GOT3 (cell line): ENCODE measurements around the gene CC2D2A.
A peak's percentile ranks its signal among the peaks of the same experiment; 100 is the strongest.

Source experiments
- DNase-seq: peaks from one replicate; lab custom pipeline; 2025; ENCODE audit warnings: mixed read lengths; lab: John Stamatoyannopoulos, UW

The CC2D2A gene

GRCh38 chr4:15469402-15470127, at the start of gene CC2D2A:
CC2D2A (plus strand) TSS chr4:15469882; CDS start chr4:15475933, 6,051 bp downstream.
- DNase-seq: peak; percentile 2

DNA sequence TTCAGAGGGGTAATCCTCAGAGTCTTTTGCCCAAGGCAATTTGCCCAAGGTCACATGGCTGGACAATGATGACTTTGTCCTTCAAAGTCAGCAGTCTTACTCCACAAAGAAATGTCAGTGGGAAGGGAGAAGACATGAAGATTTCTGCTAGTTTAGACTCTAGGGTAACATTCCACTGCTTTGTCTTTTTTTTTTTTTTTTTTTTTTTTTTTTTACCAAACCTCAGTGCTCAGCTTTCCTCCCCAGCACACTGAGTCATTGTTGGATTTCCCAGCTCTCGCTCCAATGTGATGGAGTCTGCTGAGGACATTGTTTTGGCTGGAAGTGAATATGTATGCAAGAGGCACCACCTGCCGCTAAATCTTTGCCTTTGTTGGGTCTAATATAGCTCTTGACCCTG, 49.0 kb upstream of the CC2D2A start:
- no peak for DNase-seq

DNA sequence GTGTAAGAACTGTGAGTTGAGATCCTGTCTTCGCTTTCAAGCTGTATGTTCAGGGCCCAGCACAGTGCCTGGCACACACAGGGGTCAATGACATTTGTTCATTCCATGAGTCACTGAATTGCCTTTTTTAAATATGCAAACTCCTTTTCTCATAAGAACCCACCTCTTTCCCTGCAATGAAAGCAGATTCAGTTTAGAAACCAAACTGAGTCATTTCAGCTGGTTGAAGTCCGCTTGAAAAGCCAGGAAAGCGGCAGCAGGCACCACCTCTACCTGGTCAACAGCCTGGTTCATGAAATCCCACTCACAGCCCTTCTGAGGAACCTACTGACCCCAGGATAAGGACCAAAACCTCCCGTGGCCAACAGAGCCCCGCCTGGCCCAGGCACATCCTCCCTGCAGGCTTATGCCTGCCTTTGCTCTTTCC, 46.4 kb upstream of the CC2D2A start:
- DNase-seq: no peak

GRCh38 chr4:15425520-15425919, 44.2 kb upstream of the CC2D2A start:
- no peak for DNase-seq

DNA sequence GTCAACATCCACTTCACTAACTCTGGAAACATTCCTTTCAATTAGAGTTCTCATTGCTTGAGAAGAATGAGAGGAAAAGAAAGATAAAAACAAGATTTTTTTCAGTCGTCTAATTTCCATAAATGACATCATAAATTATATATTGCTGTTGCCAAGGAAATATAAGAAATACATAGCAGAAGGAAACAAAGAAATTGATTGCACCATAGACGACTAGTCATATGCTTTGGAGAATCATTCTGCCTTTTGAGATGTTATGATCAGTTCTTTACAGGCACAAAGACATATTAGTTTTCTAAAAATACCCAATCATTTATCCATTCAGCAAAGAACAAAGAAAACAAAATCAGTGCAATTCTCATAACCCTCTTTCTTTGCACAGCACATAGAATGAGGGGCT, 42.5 kb upstream of the CC2D2A start:
- no peak for DNase-seq

GRCh38 chr4:15427701-15428100, 42.0 kb upstream of the CC2D2A start, which contains the start of gene C1QTNF7:
C1QTNF7 (plus strand) TSS chr4:15428033; CDS start chr4:15435744, 7,711 bp downstream.
- no peak for DNase-seq

DNA sequence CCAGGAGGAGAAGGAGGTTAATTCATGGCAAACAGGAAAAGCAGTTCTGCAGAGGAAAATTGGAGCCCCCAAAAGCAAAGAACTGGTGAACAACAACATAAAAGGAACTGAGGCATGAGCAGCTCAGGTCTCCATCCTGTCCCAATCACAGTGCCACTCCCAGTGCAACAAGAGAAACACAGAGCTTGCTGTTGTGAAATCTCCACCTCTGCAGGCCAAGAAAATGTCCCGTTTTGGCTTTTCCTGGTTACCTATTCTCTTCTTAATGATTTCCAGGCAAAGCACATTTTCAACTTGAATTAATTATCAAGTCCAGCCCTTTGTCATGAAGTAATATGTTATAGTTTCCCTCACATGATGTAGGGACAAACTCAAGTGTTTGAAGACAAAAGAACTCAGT, 41.1 kb upstream of the CC2D2A start:
- no peak for DNase-seq

- no peak for DNase-seq
These were observed 35.6 kb upstream of the CC2D2A start for GRCh38 chr4:15434091-15434490.

DNA sequence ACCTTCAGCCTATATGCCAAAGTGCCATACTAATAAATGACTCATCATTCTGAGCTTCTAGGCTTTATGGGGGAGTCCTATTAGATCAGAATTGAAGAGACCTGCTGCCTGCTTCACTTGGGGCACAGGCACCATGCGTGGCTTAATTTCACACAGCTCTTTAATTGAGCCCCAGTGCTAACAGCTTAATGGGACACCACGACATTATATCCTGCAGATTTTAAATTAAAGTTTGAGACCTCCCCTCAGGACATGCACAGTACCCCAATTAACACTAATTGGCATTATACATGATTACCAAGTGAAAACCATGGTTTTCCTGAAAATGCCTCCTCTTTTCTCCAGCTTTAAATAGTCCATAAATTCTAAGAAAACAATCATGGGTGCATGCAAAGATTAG, 35.0 kb upstream of the CC2D2A start:
- no peak for DNase-seq

DNA sequence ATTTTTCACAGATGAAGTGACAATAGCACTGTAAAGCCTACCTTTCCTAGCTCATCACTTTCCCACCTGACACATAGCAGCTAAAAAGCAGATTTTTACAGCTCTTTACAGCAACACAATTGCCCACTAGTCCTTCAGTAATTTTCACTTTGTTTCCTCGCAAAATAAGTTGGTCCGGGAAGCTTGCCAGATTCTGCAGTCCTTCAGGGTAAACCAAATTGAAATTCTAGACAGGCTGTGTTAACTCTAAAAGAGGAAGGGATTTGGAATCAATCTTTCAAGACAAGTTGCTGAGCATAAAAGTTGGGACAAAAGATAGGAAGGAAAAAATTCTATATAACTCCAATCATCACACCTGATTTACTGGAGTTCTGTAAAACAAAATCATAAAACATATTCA, 33.2 kb upstream of the CC2D2A start:
- no peak for DNase-seq

DNA sequence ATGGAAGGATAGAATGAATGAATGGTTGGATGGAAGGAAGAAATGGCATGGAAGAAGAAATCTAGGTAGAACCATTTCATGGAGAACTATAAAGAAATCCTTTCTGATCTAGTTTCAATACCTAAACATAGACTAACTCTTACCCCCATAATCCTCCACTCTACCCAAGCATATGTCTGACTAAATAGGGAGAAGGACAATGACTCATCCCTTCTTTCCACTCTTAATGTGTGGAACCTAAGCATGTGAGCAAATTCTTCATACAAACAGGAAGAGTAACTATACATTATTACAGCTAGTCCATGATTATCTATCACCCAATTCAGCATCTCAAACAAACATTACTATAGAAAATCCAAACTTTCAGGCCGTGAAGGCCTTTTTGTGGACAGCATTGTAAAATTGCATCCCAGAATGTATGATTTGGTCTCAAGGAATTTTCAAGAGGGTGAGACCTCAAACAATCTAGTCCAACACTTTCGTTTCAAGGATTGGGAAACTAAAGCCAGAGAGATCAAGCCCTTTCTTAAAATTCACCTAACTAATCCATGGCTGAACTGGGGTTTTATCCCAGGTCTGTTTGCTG, 30.6 kb upstream of the CC2D2A start:
- no peak for DNase-seq

GRCh38 chr4:15443371-15444160, 26.1 kb upstream of the CC2D2A start:
- DNase-seq: no peak

DNA sequence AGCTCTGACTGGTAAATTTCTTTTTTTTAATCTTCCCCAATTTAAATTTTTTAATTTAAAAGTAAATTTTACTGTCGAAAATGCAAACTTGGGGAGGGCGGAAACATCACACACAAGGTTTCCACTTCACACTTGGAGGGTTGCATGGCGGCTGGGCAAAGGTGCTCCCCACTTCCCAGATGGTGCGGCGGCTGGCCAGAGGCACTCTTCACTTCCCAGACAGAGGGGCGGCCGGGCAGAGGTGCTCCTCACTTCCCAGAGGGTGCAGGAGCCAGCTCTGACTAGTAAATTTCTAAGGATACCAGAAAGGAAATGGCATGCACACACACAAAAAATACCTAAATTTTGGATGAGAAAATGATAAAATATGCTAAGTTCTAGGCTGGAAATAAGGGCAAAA, 25.4 kb upstream of the CC2D2A start:
- DNase-seq: no peak

DNA sequence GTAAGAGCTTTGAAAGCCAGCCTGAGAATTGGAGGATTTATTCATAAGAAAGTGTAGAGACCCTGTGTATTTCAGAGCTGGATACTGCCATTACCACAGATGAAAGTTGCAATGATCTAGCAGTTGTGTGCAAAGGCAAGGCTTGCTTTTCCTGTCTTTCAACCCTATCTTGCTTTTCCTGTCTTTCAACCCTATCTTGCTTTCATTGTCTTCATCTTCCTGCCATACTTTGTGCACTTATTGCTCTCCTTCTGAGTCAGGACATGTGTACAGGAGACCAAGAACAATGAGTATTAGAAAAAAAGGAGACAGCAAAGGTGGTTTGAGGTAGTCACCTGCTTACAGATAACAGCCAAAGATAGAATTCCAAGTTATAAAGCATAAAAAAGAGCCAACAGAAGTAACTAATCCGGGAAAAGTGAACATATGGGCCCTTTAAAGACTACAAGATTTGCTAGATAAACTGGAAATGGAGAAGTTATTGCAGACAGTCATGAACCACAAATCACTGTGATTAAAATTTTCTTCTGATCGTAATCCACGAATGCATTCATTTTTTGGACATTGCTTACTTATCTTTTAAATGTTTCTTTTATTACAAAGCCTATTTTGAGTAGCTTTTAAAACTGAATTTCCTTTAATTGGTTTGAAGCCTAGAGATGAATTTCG, 24.7 kb upstream of the CC2D2A start:
- no peak for DNase-seq

DNA sequence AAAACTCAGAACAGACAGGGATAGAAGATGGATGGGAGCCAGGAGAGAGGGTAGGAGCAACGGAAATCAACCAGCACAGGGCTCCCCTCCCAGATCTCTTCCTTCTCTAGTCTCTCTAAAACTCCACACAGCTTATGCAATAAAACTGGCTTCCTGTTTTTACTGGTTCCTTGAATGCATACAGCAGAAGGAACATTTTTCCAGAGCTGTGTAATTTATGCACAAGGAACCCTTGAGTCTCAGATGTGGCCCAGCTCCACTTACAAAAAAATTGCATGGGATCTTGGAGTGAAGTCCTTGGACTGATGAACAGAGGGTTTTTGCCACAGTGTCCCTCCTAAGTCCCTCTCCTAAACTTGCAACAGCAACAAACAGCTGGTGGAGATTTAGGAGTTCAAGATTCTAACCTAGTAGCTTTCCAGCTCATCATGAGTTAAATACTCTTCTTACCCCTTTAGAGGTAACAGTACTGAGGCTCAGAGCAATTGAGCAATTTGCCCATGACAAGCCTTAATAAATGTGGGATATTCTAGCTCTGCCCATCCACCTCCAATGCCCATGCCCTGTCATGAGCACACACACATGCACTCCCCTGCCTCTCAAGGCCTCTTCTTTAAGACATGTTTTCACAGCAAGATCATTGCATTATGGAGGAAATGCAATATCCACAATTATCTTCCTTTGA, 18.4 kb upstream of the CC2D2A start:
- no peak for DNase-seq

DNA sequence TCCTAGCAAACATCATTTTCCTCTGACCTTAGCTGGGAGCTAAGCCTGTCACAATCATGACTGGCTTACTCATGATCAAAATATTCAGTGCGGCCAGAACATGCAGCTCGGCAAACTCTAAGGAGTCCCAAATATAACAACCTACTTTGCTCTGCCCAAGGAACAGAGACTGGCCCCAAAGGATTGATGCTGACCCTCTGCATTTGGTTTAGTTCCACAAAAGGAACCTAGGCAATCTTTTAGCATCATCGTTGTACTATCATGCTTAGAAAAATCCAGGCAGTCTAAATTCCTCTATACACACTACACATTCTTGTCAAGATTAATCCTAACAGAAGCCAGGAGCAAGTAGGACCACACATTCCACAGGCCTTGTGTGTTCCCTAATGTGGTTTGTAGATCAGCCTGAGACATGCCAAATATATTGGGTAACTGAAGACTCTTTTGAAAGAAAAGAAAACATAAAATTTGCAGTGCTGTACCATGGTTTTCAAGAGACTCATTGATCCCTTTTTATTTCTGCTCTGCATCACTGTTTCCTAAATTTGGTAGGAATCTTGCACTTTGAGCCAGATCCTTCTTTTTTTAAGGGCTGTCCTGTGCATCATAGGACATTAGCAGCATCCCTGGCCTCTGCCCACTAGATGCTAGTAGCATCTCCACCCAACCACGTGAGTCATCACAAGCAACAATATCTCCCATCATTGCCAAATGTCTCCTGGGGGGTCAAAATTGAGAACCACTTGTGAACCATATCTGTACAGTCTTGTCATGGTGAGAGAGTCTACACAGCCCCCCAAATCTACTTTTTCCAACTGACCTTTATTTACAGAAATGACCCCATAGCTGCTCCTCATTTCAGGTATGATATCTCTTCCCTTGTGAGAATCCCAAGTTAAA, 17.6 kb upstream of the CC2D2A start:
- no peak for DNase-seq

GRCh38 chr4:15455290-15455689, 14.4 kb upstream of the CC2D2A start:
- peak; percentile 9 for DNase-seq

GRCh38 chr4:15457406-15458201, 12.1 kb upstream of the CC2D2A start:
- no peak for DNase-seq

GRCh38 chr4:15458616-15459015, 11.1 kb upstream of the CC2D2A start:
- no peak for DNase-seq

GRCh38 chr4:15459706-15460105, 10.0 kb upstream of the CC2D2A start:
- DNase-seq: no peak
